Measurements from ENCODE around the gene IGF2BP1.

IGF2BP1 gene

DNA sequence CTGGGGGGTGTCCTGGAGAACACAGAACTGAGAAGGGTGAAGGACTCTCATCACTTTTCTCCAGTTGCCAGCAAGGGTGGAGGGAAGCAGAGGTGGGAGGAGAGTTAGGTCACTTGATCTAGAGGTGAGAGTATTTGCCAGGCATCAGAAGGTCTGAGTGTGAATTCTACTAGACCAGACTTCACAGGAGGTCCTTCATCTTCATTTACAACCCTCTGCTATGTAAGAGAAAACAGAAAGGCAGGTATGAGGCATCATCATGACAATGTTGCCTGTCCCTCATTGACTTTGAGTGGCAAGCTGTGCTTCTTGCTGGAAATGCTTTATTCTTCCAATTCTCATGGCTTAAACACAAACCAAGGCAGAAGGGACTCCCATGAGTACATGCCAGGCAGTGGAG is 89.5 kb downstream of the IGF2BP1 start:
- no peak overlapping the region for H3K9ac ChIP-seq (ENCODE audit: low read length)
- H3K27me3 ChIP-seq (ENCODE audit: low read depth, low read length), result peaks cover 19% of the 10 kb centered on the region; the same call in 1 of the 2 replicates
- no peak overlapping the region for H2AFZ ChIP-seq (ENCODE audit: low read depth, low read length)
- no peaks in the 10 kb centered on the region for H3K36me3 ChIP-seq (replicated peaks; ENCODE audit: low read depth, low read length)
- no peaks in the 10 kb centered on the region for H4K20me1 ChIP-seq (ENCODE audit: insufficient read depth, low read length)
- no peaks in the 10 kb centered on the region for H3K79me2 ChIP-seq (ENCODE audit: low read length)
- TF ChIP-seq, protein P1, sequence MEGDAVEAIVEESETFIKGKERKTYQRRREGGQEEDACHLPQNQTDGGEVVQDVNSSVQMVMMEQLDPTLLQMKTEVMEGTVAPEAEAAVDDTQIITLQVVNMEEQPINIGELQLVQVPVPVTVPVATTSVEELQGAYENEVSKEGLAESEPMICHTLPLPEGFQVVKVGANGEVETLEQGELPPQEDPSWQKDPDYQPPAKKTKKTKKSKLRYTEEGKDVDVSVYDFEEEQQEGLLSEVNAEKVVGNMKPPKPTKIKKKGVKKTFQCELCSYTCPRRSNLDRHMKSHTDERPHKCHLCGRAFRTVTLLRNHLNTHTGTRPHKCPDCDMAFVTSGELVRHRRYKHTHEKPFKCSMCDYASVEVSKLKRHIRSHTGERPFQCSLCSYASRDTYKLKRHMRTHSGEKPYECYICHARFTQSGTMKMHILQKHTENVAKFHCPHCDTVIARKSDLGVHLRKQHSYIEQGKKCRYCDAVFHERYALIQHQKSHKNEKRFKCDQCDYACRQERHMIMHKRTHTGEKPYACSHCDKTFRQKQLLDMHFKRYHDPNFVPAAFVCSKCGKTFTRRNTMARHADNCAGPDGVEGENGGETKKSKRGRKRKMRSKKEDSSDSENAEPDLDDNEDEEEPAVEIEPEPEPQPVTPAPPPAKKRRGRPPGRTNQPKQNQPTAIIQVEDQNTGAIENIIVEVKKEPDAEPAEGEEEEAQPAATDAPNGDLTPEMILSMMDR (IDR thresholded peaks at IDR 0.05; ENCODE audit: low read depth, low read length), result no peak
- no peak for TF ChIP-seq EZH2phosphoT487 (IDR thresholded peaks at IDR 0.05; ENCODE audit: low read depth)
- no peak overlapping the region for H3K4me2 ChIP-seq (ENCODE audit: low read length)
- H3K9me3 ChIP-seq (ENCODE audit: insufficient read depth, low read length), result no peaks in the 10 kb centered on the region
- no peak overlapping the region for H3K27ac ChIP-seq (ENCODE audit: low read length)
- no peaks in the 10 kb centered on the region for H3K4me1 ChIP-seq (ENCODE audit: low read length)
- no peak overlapping the region for H3K4me3 ChIP-seq (ENCODE audit: low read length)

GRCh38 chr17:49089094-49089493 is 91.9 kb downstream of the IGF2BP1 start:
- H3K79me2 ChIP-seq (ENCODE audit: low read length), result no peaks in the 10 kb centered on the region
- no peaks in the 10 kb centered on the region for H3K36me3 ChIP-seq (replicated peaks; ENCODE audit: low read depth, low read length)
- no peaks in the 10 kb centered on the region for H3K4me1 ChIP-seq (ENCODE audit: low read length)
- no peak overlapping the region for H2AFZ ChIP-seq (ENCODE audit: low read depth, low read length)
- no peaks in the 10 kb centered on the region for H3K9me3 ChIP-seq (ENCODE audit: insufficient read depth, low read length)
- TF ChIP-seq, protein P1 (IDR thresholded peaks at IDR 0.05; ENCODE audit: low read depth, low read length), result no peak
- no peak for TF ChIP-seq EZH2phosphoT487 (IDR thresholded peaks at IDR 0.05; ENCODE audit: low read depth)
- H3K4me2 ChIP-seq (ENCODE audit: low read length), result no peak overlapping the region
- H3K4me3 ChIP-seq (ENCODE audit: low read length), result no peak overlapping the region
- H4K20me1 ChIP-seq (ENCODE audit: insufficient read depth, low read length), result no peaks in the 10 kb centered on the region
- H3K27ac ChIP-seq (ENCODE audit: low read length), result no peak overlapping the region
- no peak overlapping the region for H3K9ac ChIP-seq (ENCODE audit: low read length)
- H3K27me3 ChIP-seq (ENCODE audit: low read depth, low read length), result peaks cover 13% of the 10 kb centered on the region; the same call in 1 of the 2 replicates

- H3K79me2 ChIP-seq (ENCODE audit: low read length), result no peaks in the 10 kb centered on the region
- no peak overlapping the region for H3K9ac ChIP-seq (ENCODE audit: low read length)
- H3K4me3 ChIP-seq (ENCODE audit: low read length), result no peak overlapping the region
- H3K27me3 ChIP-seq (ENCODE audit: low read depth, low read length), result peaks cover 5% of the 10 kb centered on the region; the same call in 1 of the 2 replicates
- TF ChIP-seq EZH2phosphoT487 (IDR thresholded peaks at IDR 0.05; ENCODE audit: low read depth), result no peak
- TF ChIP-seq, protein P1 (IDR thresholded peaks at IDR 0.05; ENCODE audit: low read depth, low read length), result no peak
- H3K9me3 ChIP-seq (ENCODE audit: insufficient read depth, low read length), result no peaks in the 10 kb centered on the region
- H4K20me1 ChIP-seq (ENCODE audit: insufficient read depth, low read length), result no peaks in the 10 kb centered on the region
- H3K27ac ChIP-seq (ENCODE audit: low read length), result no peak overlapping the region
- no peaks in the 10 kb centered on the region for H3K36me3 ChIP-seq (replicated peaks; ENCODE audit: low read depth, low read length)
- H3K4me2 ChIP-seq (ENCODE audit: low read length), result no peak overlapping the region
- no peak overlapping the region for H2AFZ ChIP-seq (ENCODE audit: low read depth, low read length)
- H3K4me1 ChIP-seq (ENCODE audit: low read length), result no peaks in the 10 kb centered on the region
These were observed 93.9 kb downstream of the IGF2BP1 start for GRCh38 chr17:49090878-49091594.

GRCh38 chr17:49093131-49093530 is 95.9 kb downstream of the IGF2BP1 start:
- H2AFZ ChIP-seq (ENCODE audit: low read depth, low read length), result no peak overlapping the region

More at GRCh38 chr17:49093131-49093530, 95.9 kb downstream of the IGF2BP1 start:
- H3K79me2 ChIP-seq (ENCODE audit: low read length), result no peaks in the 10 kb centered on the region
- H3K4me3 ChIP-seq (ENCODE audit: low read length), result no peak overlapping the region
- no peaks in the 10 kb centered on the region for H3K36me3 ChIP-seq (replicated peaks; ENCODE audit: low read depth, low read length)
- TF ChIP-seq EZH2phosphoT487 (IDR thresholded peaks at IDR 0.05; ENCODE audit: low read depth), result no peak
- TF ChIP-seq, protein P1 (IDR thresholded peaks at IDR 0.05; ENCODE audit: low read depth, low read length), result no peak
- H3K4me2 ChIP-seq (ENCODE audit: low read length), result no peak overlapping the region
- H3K9ac ChIP-seq (ENCODE audit: low read length), result no peak overlapping the region
- H3K27me3 ChIP-seq (ENCODE audit: low read depth, low read length), result no peaks in the 10 kb centered on the region
- no peaks in the 10 kb centered on the region for H3K4me1 ChIP-seq (ENCODE audit: low read length)
- H4K20me1 ChIP-seq (ENCODE audit: insufficient read depth, low read length), result no peaks in the 10 kb centered on the region
- no peak overlapping the region for H3K27ac ChIP-seq (ENCODE audit: low read length)
- H3K9me3 ChIP-seq (ENCODE audit: insufficient read depth, low read length), result no peaks in the 10 kb centered on the region
